Ishikawa (cell line): ENCODE data around the gene ADK.

Experiments used
- CEBPB ChIP-seq: IDR thresholded peaks from 2 replicates; pipeline ENCODE4 v1.6.1; 2012
- CREB1 ChIP-seq: IDR thresholded peaks from 2 replicates; pipeline ENCODE4 v1.6.1; 2012; ENCODE audit warnings: low read depth
- EGR1 ChIP-seq: IDR thresholded peaks from 2 replicates; pipeline ENCODE4 v1.6.1; 2012
- EP300 ChIP-seq: IDR thresholded peaks from 2 replicates; pipeline ENCODE4 v1.6.1; 2012; ENCODE audit warnings: borderline replicate concordance
- FOXM1 ChIP-seq: IDR thresholded peaks from 2 replicates; pipeline ENCODE4 v1.6.1; 2012; ENCODE audit warnings: low read depth, borderline replicate concordance
- NFIC ChIP-seq: IDR thresholded peaks from 2 replicates; pipeline ENCODE4 v1.6.1; 2012
- RAD21 ChIP-seq: IDR thresholded peaks from 2 replicates; pipeline ENCODE4 v1.6.1; 2012; ENCODE audit warnings: low read depth
- TAF1 ChIP-seq: IDR thresholded peaks from 2 replicates; pipeline ENCODE4 v1.6.1; 2012; ENCODE audit warnings: low read depth, mild to moderate bottlenecking
- TCF12 ChIP-seq: IDR thresholded peaks from 2 replicates; pipeline ENCODE4 v1.6.1; 2012; ENCODE audit warnings: low read depth
- TEAD4 ChIP-seq: IDR thresholded peaks from 2 replicates; pipeline ENCODE4 v1.6.1; 2012
- YY1 ChIP-seq: IDR thresholded peaks from 2 replicates; pipeline ENCODE4 v1.6.1; 2012; ENCODE audit warnings: low read depth
- ZBTB7A ChIP-seq: IDR thresholded peaks from 2 replicates; pipeline ENCODE4 v1.6.1; 2012; ENCODE audit warnings: low read depth
- TF ChIP-seq, protein P1 (sequence below): IDR thresholded peaks from 2 replicates; pipeline ENCODE4 v1.6.1; 2012
- TF ChIP-seq, protein P2 (sequence below): IDR thresholded peaks from 2 replicates; pipeline ENCODE4 v1.6.1; 2012; ENCODE audit warnings: low read depth, mild to moderate bottlenecking
- TF ChIP-seq, protein P3 (sequence below): IDR thresholded peaks from 2 replicates; pipeline ENCODE4 v1.6.1; 2012

ADK gene

DNA sequence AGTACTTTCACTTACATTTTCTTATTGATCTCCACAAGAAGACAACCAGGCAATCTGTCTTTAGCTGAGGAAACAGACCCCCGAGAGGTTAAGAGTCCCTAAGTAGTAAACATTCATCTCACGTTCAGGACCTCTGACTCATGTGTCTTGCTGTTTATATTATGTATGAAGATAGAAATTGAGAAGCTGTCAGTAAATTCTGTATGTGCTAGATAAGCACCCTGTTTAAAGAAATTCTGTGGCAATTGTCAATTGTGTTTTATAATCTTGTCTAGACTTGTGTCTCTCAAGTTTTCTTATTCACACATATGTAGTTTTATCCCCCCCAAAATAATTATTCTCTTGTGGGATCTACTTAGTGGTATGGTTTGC lies 14.5 kb downstream of the ADK start:
- no peak for TF ChIP-seq TEAD4
- TF ChIP-seq, protein P1, sequence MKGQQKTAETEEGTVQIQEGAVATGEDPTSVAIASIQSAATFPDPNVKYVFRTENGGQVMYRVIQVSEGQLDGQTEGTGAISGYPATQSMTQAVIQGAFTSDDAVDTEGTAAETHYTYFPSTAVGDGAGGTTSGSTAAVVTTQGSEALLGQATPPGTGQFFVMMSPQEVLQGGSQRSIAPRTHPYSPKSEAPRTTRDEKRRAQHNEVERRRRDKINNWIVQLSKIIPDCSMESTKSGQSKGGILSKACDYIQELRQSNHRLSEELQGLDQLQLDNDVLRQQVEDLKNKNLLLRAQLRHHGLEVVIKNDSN: no peak
- TF ChIP-seq TCF12: no peak
- TF ChIP-seq, protein P2, sequence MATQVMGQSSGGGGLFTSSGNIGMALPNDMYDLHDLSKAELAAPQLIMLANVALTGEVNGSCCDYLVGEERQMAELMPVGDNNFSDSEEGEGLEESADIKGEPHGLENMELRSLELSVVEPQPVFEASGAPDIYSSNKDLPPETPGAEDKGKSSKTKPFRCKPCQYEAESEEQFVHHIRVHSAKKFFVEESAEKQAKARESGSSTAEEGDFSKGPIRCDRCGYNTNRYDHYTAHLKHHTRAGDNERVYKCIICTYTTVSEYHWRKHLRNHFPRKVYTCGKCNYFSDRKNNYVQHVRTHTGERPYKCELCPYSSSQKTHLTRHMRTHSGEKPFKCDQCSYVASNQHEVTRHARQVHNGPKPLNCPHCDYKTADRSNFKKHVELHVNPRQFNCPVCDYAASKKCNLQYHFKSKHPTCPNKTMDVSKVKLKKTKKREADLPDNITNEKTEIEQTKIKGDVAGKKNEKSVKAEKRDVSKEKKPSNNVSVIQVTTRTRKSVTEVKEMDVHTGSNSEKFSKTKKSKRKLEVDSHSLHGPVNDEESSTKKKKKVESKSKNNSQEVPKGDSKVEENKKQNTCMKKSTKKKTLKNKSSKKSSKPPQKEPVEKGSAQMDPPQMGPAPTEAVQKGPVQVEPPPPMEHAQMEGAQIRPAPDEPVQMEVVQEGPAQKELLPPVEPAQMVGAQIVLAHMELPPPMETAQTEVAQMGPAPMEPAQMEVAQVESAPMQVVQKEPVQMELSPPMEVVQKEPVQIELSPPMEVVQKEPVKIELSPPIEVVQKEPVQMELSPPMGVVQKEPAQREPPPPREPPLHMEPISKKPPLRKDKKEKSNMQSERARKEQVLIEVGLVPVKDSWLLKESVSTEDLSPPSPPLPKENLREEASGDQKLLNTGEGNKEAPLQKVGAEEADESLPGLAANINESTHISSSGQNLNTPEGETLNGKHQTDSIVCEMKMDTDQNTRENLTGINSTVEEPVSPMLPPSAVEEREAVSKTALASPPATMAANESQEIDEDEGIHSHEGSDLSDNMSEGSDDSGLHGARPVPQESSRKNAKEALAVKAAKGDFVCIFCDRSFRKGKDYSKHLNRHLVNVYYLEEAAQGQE: no peak
- no peak for TF ChIP-seq EGR1
- TF ChIP-seq RAD21: no peak
- TF ChIP-seq YY1: no peak
- TF ChIP-seq, protein P3, sequence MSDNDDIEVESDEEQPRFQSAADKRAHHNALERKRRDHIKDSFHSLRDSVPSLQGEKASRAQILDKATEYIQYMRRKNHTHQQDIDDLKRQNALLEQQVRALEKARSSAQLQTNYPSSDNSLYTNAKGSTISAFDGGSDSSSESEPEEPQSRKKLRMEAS: no peak
- TF ChIP-seq NFIC: no peak
- no peak for TF ChIP-seq ZBTB7A
- TF ChIP-seq CREB1: no peak
- no peak for TF ChIP-seq EP300
- TF ChIP-seq FOXM1: no peak
- TF ChIP-seq CEBPB: no peak
- no peak for TF ChIP-seq TAF1

DNA sequence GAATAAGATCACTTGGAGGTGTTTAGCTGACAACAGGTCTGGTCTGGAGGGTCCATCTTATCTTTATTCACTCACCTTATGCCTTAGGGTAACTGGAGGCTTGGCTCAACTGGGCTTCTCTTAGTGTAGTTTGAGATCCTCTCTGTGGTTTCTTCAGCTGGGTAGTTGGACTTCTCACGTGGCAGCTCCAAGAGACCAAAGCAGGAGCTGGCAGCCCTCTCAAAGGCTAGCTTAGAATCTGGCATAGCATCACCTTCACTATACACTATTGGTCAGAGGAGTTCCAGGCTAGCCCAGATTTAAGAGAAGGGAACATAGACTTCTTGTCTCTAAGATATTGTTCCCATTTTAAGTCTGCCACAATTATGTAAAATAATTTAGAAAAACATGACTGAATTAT lies 16.4 kb downstream of the ADK start:
- no peak for TF ChIP-seq TCF12
- TF ChIP-seq, protein P2: no peak
- no peak for TF ChIP-seq FOXM1
- TF ChIP-seq, protein P3: no peak
- TF ChIP-seq ZBTB7A: no peak
- TF ChIP-seq, protein P1: no peak
- TF ChIP-seq EGR1: no peak
- TF ChIP-seq CEBPB: no peak
- no peak for TF ChIP-seq EP300
- no peak for TF ChIP-seq TAF1
- no peak for TF ChIP-seq NFIC
- no peak for TF ChIP-seq TEAD4
- no peak for TF ChIP-seq YY1
- no peak for TF ChIP-seq CREB1

DNA sequence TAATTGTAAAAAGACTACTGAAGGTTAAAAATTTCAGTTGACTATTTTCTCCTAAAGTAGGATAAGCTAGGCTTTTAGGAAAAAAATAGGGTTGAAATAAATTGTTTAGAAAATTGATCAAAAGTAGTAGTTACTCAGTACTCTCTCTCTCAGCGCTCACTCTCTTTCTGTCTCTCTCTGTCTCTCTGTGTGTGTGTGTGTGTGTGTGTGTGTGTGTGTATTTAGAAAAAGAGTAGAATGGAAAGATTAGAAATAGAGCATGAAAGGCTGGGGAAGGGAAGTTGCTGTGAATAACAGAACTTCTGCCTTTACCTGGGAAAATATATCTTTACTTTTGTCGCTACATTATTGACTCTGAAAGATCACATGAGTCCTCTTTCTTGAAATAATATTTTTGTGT lies 20.6 kb downstream of the ADK start:
- no peak for TF ChIP-seq CREB1
- no peak for TF ChIP-seq CEBPB
- no peak for TF ChIP-seq EGR1
- no peak for TF ChIP-seq EP300
- TF ChIP-seq YY1: no peak
- no peak for TF ChIP-seq NFIC
- no peak for TF ChIP-seq TEAD4

DNA sequence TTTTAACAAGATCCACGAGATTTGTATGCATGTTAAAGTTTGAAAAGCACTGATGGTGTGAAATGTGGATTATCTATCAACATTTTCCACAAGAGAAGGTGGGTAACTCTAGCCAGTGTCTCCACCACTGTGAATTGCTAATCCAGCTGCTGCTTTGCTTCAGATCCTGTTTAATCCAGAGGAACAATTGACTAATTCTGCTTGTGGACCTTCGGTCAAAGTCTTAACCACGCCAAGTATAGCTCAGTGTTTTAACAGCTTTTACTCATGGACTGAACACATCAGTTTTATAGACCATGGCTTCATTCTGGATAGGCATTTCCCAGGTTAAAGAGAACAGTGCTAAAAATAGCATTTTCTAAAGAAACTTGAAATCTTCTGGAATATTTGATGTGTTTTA lies 23.5 kb downstream of the ADK start:
- no peak for TF ChIP-seq EP300
- TF ChIP-seq, protein P2: no peak
